CD4-positive, alpha-beta T cell treated with Interleukin-12 subunit alpha and Interleukin-12 subunit beta, for 1 hour (primary cell): ENCODE data around the gene PSMD12.
"Not testable (repeated sequence)": the region's sequence is repeated elsewhere in the genome, so short reads cannot be mapped to it uniquely, and the experiment has no call there.

ENCODE experiments used
- DNase-seq: peaks from one replicate; pipeline ENCODE4 v3.0.0-alpha.2; 2020

Gene PSMD12

GRCh38 chr17:67366193-67367157, at the start of gene PSMD12:
Gene PSMD12, minus strand, starts transcription at chr17:67366577. Its CDS starts 58 bp downstream, at chr17:67366519.
- DNase-seq = peak; percentile 95

DNA sequence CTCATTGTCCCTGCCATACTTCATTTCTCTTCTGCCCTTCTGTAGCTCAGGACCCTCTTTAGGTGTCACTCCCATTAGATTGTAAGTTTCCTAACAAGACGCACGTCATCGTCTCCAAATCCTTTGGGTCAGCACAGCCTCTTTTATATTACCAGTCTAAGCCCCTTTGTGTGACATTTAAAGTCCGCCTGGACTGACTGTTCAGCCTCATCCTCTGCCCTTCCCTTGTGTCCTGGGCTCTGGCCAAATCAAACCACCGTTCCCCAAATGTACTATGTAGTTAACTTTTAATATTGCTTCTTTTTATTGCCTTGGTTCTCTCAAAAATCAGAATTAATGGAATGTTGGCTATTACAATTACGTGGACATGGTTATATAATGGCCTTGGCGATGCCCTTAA, 48.9 kb upstream of the PSMD12 start:
- no peak for DNase-seq

GRCh38 chr17:67414559-67414958, 48.2 kb upstream of the PSMD12 start:
- DNase-seq = no peak

DNA sequence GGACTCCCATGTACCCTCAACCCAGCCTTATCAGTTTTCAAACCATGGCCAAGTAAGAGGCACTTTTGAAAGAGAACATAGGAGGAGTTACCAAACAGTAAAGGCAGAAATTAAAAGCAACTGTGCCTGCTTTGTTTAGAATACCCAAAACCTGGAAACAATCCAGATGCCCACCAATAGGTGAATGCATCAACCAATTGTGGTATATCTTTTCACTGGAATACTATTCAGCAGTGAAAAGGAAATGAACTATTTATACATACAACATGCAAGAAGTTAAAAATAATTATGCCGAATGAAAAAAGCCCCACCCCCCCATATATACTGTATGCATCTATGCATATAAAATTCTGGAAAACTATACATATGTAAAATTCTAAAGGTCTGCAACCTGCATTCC, 47.8 kb upstream of the PSMD12 start:
- DNase-seq = no peak

DNA sequence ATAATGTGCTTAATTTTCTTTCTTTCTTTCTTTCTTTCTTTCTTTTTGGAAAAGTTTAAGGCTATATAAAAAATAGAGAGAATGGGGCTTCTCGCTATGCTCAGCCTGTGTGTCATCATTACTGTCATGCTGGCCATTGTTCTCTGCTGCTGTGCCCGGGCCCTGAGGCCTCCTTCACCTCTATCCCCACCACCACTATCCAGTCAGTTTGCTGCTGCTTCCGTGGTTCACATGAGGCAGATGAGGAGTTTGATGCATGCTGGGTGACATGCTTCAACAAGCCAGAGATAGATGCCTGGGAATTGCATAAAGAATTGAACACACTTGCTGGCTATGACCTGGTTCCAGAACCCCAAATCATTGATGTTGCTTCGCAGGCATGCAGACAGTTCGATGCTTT, 47.0 kb upstream of the PSMD12 start:
- DNase-seq = no peak

- no peak for DNase-seq
These were observed 46.6 kb upstream of the PSMD12 start for GRCh38 chr17:67412941-67413340.

DNA sequence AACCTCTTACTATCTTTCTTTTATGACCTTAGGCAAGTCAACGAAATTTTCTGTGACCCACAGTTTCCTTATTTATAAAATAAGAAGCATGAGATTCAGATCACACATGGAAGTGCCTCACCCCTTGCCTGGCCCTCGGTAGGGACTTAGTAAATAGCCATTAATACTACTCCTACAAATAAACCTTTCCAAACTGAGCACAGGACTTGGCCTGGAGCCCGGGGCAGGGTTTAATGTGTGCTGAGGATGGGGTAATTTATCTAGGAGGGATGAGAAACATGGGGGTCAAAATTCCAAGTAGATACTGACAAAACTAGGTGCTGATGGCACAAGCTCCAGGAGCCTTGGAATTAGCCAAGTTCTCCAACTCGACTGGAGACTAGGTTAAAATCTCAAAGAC, 45.7 kb upstream of the PSMD12 start:
- no peak for DNase-seq

GRCh38 chr17:67411397-67411796, 45.0 kb upstream of the PSMD12 start:
- no peak for DNase-seq

DNA sequence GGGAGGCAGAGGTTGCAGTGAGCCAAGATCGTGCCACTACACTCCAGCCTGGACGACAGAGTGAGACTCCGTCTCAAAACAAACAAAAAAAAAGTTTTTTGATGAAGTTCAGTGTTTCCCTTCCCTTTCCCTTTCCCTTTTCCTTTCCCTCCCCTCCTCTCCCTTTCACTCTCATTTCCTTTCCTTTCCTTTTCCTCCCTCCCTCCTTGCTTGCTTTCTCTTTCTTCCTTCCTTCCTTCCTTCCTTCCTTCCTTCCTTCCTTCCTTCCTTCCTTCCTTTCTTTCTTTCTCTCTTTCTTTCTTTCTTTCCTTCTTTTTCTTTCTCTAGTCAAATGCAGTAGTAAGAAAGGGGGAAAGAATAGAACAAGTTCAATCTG, 42.1 kb upstream of the PSMD12 start:
- DNase-seq = not testable (repeated sequence)

DNA sequence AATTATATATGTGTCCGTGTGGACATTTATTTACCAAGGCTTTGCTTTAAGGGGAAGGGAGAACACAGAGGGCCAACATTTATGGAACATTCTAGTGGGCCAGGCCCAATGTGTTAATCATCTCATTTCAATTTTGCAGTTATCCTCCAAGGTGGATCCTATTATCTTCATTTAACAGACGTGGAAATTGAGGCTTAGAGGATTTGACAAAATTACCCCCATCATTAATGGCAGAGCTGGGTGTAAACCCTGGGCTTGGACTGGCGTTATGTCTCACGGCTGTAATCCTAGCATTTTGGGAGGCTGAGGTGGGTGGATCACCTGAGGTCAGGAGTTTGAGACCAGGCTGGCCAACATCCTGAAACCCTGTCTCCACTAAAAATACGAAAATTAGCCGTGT, 37.1 kb upstream of the PSMD12 start:
- DNase-seq = no peak

DNA sequence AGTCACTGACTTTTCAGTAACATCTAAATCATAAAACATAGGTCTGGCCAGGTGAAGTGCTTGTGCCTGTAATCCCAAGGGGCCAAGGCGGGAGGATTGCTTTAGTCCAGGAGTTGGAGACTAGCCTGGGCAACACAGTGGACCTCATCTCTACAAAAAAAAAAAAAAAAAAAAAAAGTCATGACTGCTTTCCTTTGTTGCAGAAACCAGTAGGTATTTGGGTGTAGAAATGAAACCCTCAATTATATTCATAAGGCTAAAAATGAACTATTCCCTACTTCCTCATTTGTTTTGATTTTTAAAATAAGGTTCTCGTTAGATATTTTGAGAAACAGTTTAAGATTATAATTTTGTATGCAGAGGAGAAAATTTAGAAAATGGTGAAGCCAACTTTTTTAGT, 36.7 kb upstream of the PSMD12 start:
- no peak for DNase-seq

GRCh38 chr17:67401598-67402504, 35.5 kb upstream of the PSMD12 start:
- no peak for DNase-seq

- DNase-seq = no peak
These were observed 34.7 kb upstream of the PSMD12 start for GRCh38 chr17:67401106-67401505.

DNA sequence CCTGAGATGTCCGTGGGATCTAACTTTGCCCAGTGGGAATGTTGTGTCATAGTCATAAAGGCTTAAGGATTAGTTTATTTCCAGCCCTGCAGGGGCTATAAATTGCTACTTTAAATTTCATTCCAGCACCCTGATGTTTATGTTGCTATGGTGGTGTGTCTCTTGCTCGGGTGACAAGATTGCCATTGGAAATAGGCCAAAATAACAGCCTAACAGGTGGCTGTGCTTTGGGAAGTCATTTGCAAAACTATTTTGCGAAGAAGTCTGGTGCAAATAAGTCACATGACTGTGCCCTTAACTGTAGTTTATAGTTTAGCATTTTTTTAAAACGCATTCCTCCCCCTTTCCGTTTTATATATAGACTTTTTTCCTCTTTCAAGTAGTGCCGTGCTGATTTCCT, 33.8 kb upstream of the PSMD12 start:
- peak; percentile 38 for DNase-seq

DNA sequence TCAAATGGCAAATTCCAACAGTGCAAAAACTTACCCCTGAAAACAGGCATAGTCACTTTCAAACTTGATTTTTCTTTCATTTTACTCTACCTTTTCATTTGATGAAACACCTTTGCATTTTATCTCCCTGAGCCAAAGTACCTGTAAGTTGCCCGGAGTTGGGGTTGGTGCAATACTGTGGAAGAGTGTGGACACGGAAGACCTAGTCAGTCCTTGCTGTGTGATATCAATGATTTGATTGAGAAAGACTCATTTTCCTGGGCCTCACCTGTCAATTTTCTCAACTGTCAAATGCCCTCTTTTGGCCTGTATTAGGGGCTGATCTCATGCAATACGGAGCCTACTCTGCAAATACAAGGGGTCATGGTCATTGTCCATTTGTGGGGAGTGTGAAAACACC, 33.3 kb upstream of the PSMD12 start:
- no peak for DNase-seq

GRCh38 chr17:67393809-67394397, 27.5 kb upstream of the PSMD12 start:
- no peak for DNase-seq

GRCh38 chr17:67392111-67392510, 25.7 kb upstream of the PSMD12 start:
- no peak for DNase-seq

GRCh38 chr17:67390646-67391361, 24.4 kb upstream of the PSMD12 start:
- peak; percentile 70 for DNase-seq

DNA sequence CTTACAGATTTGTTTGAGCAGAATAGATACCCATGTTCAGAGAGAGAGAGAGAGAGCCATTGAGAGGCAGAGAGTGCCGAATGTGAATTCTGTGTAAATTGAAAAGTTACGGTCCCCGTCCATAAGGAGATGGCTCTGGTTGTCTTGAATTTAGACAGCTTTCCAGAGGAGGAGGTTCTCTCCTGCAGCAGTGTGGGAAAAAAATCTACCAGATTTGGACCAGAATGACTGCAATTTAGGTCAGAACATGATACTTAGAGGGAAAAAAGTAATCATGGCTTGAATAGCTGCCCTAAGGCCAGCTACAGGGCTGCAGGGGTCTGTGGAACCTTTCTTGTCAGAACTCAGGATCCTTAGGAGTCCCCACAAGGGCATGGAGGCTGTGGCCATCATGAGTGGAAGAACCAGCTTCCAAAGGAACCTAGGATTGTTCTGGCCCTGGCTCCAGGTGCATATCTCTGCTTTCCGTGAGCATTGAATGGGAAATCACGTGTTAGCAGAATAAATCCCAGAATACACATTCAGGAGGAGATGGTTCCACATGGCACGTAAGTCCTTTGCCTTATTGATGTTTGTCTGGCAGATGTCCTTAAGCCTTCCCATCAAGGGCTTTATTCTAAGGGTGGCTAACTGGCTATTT, 23.7 kb upstream of the PSMD12 start:
- DNase-seq = no peak

DNA sequence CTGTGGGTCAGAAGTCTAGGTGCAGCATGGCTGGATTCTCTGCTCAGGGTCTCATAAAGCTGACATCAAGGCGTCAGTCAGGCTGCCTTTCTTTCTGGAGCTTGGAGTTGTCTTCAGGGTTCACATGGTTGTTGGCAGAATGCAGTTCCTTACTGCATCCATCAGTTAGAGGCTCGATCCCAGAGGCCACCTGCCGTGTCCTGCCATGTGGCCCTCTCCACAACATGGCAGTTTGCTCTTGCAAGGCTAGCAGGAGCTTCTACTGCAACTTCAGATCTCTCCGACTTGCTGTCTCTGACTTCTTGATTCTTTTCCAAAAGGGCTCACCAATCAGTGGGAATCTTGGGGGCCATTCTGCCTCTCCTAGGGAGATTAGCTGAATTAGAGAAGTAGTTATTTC, 22.6 kb upstream of the PSMD12 start:
- no peak for DNase-seq

DNA sequence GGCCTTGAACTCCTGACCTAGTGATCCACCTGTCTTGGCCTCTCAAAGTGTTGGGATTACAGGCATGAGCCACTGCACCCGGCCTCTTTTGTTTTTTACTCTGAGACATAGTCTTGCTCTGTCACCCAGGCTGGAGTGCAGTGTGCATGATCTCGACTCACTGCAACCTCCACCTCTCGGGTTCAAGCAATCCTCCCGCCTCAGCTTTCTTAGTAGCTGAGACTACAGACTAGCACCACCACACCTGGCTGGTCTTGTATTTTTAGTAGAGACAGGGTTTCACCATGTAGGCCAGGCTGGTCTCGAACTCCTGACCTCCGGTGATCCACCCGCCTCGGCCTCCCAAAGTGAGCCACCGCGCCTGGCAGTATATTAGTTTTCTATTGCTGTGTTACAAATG, 22.2 kb upstream of the PSMD12 start:
- DNase-seq = not testable (repeated sequence)

DNA sequence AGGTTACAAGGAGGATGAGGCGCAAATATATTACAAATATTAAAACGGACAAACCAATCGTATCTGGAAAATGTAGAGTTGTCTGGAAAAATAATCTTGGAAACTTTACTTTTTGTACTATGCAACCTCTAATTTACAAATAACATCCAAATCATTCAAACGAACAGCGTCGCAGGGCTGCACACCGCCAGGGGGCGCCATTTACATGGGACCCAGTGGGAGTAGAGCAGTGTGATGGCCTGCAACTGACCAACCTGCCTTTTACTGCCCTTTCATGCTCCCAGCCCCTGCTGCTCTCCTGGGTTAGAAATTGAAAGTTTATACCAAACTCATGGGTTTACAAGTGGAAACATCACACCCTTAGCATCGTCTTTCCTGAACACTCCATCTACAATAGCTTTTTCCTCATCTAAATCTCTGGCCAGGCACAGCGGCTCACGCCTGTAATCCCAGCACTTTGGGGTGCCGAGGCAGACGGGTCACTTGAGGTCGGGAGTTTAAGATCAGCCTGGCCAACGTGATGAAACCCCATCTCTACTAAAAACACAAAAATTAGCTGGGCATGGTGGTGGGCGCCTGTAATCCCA, 20.7 kb upstream of the PSMD12 start:
- peak; percentile 71 for DNase-seq
